Measurements from ENCODE around the gene PTPMT1.

PTPMT1 gene

DNA sequence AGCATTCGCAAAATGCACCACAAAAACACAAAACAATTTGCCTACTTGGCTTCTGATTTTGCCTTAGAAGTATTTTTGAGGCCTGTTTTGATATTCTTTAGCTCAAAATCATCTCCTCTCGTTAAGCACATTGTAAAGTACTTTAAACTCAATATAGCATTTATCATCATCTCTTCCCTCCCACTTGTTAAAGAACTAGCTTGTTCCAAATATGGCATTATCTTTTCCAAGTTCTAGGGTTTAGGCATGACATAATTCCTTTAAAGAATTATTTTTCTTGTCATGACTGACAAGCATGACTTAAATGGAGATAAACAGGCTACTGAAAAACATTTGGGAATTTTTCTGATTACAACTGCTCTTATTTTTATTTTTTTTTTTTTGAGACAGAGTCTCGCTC is 33.7 kb upstream of the PTPMT1 start:
- Histone ChIP-seq H3K4me3 (ENCODE audit: low read depth, low read length) (no peak overlapping the region), H3K9me3 (ENCODE audit: control insufficient read depth, low read length) (no peaks in the 10 kb centered on the region), H3K79me2 (peaks cover 60% of the 10 kb centered on the region), H3K27me3 (ENCODE audit: control insufficient read depth, insufficient read depth, low read length) (no peaks in the 10 kb centered on the region), H2AFZ (no peak overlapping the region), H3K4me1 (no peaks in the 10 kb centered on the region), H3K9ac (no peak overlapping the region), H3K36me3 (ENCODE audit: control insufficient read depth, insufficient read depth, low read length) (no peaks in the 10 kb centered on the region), H3K4me2 (ENCODE audit: low read length) (no peak overlapping the region), H3K27ac (no peak overlapping the region)
- TF ChIP-seq, protein P1, sequence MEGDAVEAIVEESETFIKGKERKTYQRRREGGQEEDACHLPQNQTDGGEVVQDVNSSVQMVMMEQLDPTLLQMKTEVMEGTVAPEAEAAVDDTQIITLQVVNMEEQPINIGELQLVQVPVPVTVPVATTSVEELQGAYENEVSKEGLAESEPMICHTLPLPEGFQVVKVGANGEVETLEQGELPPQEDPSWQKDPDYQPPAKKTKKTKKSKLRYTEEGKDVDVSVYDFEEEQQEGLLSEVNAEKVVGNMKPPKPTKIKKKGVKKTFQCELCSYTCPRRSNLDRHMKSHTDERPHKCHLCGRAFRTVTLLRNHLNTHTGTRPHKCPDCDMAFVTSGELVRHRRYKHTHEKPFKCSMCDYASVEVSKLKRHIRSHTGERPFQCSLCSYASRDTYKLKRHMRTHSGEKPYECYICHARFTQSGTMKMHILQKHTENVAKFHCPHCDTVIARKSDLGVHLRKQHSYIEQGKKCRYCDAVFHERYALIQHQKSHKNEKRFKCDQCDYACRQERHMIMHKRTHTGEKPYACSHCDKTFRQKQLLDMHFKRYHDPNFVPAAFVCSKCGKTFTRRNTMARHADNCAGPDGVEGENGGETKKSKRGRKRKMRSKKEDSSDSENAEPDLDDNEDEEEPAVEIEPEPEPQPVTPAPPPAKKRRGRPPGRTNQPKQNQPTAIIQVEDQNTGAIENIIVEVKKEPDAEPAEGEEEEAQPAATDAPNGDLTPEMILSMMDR (IDR thresholded peaks at IDR 0.05) = no peak

DNA sequence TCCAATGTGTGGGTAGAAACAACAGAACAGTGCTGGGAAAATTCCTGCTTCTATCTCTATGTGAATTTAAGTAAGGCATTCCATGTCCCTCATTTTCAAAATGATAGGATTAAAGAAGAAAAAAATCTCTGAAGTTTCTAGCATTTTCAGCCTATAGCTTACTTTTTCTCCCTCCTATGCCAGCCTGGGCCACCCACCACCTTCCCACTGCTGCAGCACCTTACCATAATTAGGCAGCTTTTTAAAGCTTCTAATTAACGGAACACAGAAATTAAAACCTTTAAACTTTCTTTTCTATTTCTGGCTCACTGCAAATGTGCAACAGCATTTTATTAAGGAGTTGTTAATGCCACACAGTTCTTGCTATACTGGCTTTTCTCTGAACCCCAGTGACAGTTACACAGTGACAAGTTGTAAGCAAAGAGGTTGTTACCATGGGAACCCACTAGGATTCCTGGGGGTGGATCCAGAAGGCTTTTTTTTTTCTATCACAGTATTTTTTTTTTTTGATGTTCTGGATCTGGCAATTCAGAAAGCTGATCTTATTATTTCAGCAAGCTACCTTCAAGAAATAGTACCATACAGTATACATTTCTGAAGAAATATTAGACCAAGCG is 32.7 kb upstream of the PTPMT1 start:
- Histone ChIP-seq H3K9me3 (ENCODE audit: control insufficient read depth, low read length) (no peaks in the 10 kb centered on the region), H3K4me2 (ENCODE audit: low read length) (no peak overlapping the region), H3K79me2 (peaks cover 59% of the 10 kb centered on the region), H3K27ac (no peak overlapping the region), H3K4me3 (ENCODE audit: low read depth, low read length) (no peak overlapping the region), H3K9ac (no peak overlapping the region), H3K4me1 (no peaks in the 10 kb centered on the region), H3K27me3 (ENCODE audit: control insufficient read depth, insufficient read depth, low read length) (no peaks in the 10 kb centered on the region), H3K36me3 (ENCODE audit: control insufficient read depth, insufficient read depth, low read length) (no peaks in the 10 kb centered on the region), H2AFZ (no peak overlapping the region)
- TF ChIP-seq, protein P1 (IDR thresholded peaks at IDR 0.05) = no peak

DNA sequence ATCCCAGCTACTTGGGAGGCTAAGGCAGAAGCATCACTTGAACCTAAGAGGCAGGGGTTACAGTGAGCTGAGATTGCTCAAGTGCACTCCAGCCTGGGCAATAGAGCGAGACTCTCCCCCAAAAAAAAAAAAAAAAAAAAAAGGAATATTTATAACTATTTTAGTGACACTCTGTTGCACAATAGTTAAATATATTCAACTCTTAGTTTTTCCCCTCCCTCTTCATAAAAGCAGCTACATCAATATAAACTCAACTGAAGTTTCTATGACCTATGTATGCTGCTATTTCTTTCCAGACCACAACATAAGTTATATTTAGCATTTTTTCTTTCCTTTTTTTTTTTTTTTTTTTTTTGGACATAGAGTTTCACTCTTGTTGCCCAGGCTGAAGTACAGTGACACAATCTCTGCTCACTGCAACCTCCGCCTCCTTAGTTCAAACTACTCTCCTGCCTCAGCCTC is 31.7 kb upstream of the PTPMT1 start:
- TF ChIP-seq, protein P1 (IDR thresholded peaks at IDR 0.05) = no peak
- no peaks in the 10 kb centered on the region for H3K9me3 ChIP-seq (ENCODE audit: control insufficient read depth, low read length)
- no peaks in the 10 kb centered on the region for H3K36me3 ChIP-seq (ENCODE audit: control insufficient read depth, insufficient read depth, low read length)
- H3K4me3 ChIP-seq (ENCODE audit: low read depth, low read length) = no peak overlapping the region
- no peak overlapping the region for H3K9ac ChIP-seq
- H3K4me1 ChIP-seq = peaks cover 2% of the 10 kb centered on the region
- H2AFZ ChIP-seq = no peak overlapping the region
- H3K27ac ChIP-seq = no peak overlapping the region
- no peak overlapping the region for H3K4me2 ChIP-seq (ENCODE audit: low read length)
- no peaks in the 10 kb centered on the region for H3K27me3 ChIP-seq (ENCODE audit: control insufficient read depth, insufficient read depth, low read length)
- H3K79me2 ChIP-seq = peaks cover 57% of the 10 kb centered on the region

DNA sequence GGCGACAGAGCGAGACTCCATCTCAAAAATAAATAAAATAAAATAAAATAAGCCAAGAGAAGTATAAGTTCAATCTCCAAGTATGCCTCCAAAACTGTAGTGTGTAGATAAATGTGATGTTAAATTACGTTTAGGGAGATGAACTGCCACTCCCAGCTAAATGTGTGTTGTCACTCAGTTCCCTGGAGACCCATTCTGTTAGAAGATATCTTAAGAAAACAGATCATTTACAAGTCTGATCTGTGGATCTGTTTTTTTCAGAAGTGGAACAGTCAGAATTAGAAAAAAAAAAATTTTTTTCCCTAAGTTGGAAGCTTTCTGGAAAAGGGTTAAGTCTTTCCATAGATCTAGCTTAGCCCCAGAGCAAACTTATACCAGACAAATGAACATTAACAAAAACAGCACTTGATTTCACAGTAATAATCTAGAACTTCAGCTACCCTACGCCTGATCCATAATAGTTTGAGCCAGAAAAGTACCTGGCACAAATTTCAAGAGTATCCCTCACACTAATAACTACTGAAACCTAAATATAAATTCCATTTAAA is 30.6 kb upstream of the PTPMT1 start:
- H3K27ac ChIP-seq = no peak overlapping the region

More for the DNA sequence above, 30.6 kb upstream of the PTPMT1 start:
- no peaks in the 10 kb centered on the region for H3K9me3 ChIP-seq (ENCODE audit: control insufficient read depth, low read length)
- TF ChIP-seq, protein P1 (IDR thresholded peaks at IDR 0.05) = no peak
- no peak overlapping the region for H3K9ac ChIP-seq
- peaks cover 3% of the 10 kb centered on the region for H3K4me1 ChIP-seq
- no peaks in the 10 kb centered on the region for H3K27me3 ChIP-seq (ENCODE audit: control insufficient read depth, insufficient read depth, low read length)
- H3K4me3 ChIP-seq (ENCODE audit: low read depth, low read length) = no peak overlapping the region
- H2AFZ ChIP-seq = no peak overlapping the region
- no peak overlapping the region for H3K4me2 ChIP-seq (ENCODE audit: low read length)
- no peaks in the 10 kb centered on the region for H3K36me3 ChIP-seq (ENCODE audit: control insufficient read depth, insufficient read depth, low read length)
- peaks cover 49% of the 10 kb centered on the region for H3K79me2 ChIP-seq

All from parathyroid adenoma (tissue), 2 donors.